Measurements from ENCODE around the gene PARD6B. TPM values are rescaled to one million over a fixed set of nuclear protein-coding genes. Genes with fewer than 3 reads are reported as not detected.
A peak's percentile ranks its signal among the peaks of the same experiment; 100 is the strongest.

PARD6B gene
- total and polyA plus RNA-seq, 2 of the 13 experiments (the other 11 are each of a cell fraction or from before 2014, with no cell fraction given) = 6.9 to 22.2 TPM

DNA sequence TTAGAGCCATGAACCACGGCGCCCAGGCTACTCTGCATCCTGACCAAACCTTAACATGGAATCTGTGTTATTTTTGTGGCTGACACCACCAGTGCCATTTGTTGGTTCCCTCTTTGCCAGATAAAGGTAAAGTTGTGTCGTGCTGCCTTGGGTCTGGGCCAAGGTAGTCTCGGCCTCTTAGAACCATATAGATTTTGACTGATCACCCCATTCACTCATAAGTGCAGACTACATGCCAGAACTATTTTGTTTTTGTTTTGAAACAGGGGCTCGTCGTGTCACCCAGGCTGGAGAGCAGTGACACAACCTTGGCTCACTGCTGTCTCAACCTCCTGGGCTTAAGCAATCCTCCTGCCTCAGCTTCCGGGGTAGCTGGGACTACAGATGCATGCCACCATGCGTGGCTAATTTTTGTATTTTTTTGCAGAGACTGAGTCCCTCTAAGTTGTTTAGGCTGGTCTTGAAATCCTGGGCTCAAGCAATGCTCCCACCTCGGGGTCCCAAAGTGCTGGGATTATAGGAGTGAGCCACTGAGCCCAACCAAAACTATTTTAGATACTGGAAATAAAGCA lies 20.8 kb upstream of the PARD6B start (continued):
- TF ChIP-seq, protein P1, sequence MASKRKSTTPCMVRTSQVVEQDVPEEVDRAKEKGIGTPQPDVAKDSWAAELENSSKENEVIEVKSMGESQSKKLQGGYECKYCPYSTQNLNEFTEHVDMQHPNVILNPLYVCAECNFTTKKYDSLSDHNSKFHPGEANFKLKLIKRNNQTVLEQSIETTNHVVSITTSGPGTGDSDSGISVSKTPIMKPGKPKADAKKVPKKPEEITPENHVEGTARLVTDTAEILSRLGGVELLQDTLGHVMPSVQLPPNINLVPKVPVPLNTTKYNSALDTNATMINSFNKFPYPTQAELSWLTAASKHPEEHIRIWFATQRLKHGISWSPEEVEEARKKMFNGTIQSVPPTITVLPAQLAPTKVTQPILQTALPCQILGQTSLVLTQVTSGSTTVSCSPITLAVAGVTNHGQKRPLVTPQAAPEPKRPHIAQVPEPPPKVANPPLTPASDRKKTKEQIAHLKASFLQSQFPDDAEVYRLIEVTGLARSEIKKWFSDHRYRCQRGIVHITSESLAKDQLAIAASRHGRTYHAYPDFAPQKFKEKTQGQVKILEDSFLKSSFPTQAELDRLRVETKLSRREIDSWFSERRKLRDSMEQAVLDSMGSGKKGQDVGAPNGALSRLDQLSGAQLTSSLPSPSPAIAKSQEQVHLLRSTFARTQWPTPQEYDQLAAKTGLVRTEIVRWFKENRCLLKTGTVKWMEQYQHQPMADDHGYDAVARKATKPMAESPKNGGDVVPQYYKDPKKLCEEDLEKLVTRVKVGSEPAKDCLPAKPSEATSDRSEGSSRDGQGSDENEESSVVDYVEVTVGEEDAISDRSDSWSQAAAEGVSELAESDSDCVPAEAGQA (IDR thresholded peaks at IDR 0.05; ENCODE audit: low read depth) = no peak
- TF ChIP-seq, protein P1 (CRISPR knock-in tag; IDR thresholded peaks at IDR 0.05; ENCODE audit: borderline replicate concordance) = no peak
- TF ChIP-seq SMAD9 (CRISPR knock-in tag; IDR thresholded peaks at IDR 0.05) = no peak
- TF ChIP-seq, protein P2, sequence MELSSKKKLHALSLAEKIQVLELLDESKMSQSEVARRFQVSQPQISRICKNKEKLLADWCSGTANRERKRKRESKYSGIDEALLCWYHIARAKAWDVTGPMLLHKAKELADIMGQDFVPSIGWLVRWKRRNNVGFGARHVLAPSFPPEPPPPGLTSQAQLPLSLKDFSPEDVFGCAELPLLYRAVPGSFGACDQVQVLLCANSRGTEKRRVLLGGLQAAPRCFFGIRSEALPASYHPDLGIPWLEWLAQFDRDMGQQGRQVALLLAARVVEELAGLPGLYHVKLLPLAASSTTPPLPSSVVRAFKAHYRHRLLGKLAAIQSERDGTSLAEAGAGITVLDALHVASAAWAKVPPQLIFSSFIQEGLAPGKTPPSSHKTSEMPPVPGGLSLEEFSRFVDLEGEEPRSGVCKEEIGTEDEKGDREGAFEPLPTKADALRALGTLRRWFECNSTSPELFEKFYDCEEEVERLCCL (CRISPR knock-in tag; IDR thresholded peaks at IDR 0.05; ENCODE audit: borderline replicate concordance) = no peak
- TF ChIP-seq ZNF205 (CRISPR knock-in tag; IDR thresholded peaks at IDR 0.05) = 0 out of 2 replicates have a peak, but pooled peaks have one; percentile 29
- TF ChIP-seq BCL6 (CRISPR knock-in tag; IDR thresholded peaks at IDR 0.05) = no peak
- TF ChIP-seq KLF11 (CRISPR knock-in tag; IDR thresholded peaks at IDR 0.05) = no peak
- no peak; the same call in 1 of the 2 replicates for TF ChIP-seq ZFP1 (CRISPR knock-in tag; IDR thresholded peaks at IDR 0.05)
- peak; percentile 71 for TF ChIP-seq GATAD2A (CRISPR knock-in tag; IDR thresholded peaks at IDR 0.05)
- no peak for TF ChIP-seq ZNF674 (CRISPR knock-in tag; IDR thresholded peaks at IDR 0.05; ENCODE audit: low read depth)
- no peak for TF ChIP-seq ZBTB7A (CRISPR knock-in tag; IDR thresholded peaks at IDR 0.05)
- no peak for TF ChIP-seq ZNF598 (CRISPR knock-in tag; IDR thresholded peaks at IDR 0.05; ENCODE audit: borderline replicate concordance)
- no peak for TF ChIP-seq ZMYM4 (CRISPR knock-in tag; IDR thresholded peaks at IDR 0.05)
- TF ChIP-seq, protein P3, sequence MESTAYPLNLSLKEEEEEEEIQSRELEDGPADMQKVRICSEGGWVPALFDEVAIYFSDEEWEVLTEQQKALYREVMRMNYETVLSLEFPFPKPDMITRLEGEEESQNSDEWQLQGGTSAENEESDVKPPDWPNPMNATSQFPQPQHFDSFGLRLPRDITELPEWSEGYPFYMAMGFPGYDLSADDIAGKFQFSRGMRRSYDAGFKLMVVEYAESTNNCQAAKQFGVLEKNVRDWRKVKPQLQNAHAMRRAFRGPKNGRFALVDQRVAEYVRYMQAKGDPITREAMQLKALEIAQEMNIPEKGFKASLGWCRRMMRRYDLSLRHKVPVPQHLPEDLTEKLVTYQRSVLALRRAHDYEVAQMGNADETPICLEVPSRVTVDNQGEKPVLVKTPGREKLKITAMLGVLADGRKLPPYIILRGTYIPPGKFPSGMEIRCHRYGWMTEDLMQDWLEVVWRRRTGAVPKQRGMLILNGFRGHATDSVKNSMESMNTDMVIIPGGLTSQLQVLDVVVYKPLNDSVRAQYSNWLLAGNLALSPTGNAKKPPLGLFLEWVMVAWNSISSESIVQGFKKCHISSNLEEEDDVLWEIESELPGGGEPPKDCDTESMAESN (CRISPR knock-in tag; conservative IDR thresholded peaks at IDR 0.05) = no peak
- TF ChIP-seq MEIS1 (CRISPR knock-in tag; IDR thresholded peaks at IDR 0.05; ENCODE audit: borderline replicate concordance) = no peak
- no peak for TF ChIP-seq SMAD3 (CRISPR knock-in tag; IDR thresholded peaks at IDR 0.05)
- TF ChIP-seq ZMYM3 (CRISPR knock-in tag; IDR thresholded peaks at IDR 0.05) = peak; percentile 70
- TF ChIP-seq ZNF510 (CRISPR knock-in tag; IDR thresholded peaks at IDR 0.05; ENCODE audit: low read depth) = no peak

Data from HepG2 (cell line).